Measurements from ENCODE around the gene TRMO.

TRMO gene

DNA sequence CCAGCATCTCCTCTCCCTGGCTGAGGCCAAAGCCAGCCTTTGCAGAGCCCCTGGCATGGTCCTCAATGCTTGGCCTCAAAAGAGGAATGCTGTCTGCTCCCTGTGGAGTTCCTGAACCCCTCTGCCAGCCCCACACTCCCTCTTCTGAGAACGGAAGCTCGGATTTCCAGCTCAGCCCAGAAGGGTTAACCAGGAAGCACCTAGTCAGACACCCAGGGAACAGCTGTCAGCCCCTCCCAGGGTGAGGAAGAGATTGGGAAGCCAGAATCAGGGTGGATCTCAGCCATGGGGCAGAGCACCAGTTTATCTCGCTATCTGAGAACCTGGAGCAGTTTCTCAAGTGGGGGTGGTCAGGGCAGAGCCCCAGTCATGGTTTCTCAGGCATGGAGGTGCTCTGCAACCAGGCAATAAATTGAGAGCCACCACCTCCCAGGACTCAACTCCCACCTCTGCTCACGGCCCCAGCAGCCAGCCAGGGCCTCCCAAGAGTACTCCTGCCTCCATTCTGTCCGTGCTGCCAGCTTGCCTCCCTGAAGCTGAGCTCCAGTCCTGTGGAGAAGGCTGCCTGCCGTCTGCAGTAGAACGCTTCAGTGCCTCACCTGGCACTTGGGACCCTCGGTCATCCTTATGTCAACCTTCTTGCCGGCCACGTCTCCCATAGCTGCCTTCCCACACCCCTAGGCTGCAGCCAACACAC, 61.7 kb downstream of the TRMO start:
- FAIRE-seq (no peak), DNase-seq (ENCODE audit: low spot score) (no peak)

DNA sequence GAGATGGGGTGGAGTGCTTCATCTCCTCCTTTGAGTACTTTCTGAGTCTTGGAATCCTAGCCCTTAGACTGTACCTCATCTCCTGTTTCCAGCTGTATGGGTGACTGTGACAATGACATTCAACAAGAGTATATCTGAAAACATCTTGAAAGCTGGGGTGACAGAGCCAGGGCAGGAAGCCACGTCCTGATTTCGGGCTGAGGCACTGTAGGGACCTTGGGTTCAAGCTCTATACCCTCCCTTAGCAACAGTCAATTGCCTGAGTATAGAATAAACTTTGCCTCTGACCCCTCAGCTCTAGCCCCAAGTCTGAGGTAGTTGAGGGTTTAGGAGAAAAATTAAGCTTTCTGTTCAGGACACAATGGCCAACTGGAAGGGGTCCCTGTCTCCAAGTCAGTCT, 63.0 kb downstream of the TRMO start:
- FAIRE-seq (no peak), DNase-seq (ENCODE audit: low spot score) (no peak)

DNA sequence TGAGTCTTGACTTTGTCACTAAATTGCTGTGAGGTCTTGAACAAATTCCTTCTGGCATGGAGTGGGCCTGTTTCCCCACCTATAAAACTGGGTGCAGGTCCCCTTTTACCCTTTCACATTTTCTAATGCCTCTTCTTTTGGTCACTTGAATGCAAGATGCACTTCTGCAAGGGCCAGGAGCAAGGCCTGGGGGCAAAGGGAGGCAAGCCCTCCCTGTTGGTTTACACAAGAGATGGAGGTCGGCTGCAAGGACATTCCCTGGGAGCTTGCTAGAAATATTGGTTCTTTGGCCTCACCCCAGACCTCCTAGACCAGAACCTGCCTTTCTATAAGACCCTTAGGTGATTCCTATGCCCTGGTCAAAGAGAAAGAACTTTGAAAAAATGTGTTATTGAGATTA, 63.5 kb downstream of the TRMO start:
- no peak for DNase-seq (ENCODE audit: low spot score)
- no peak for FAIRE-seq

DNA sequence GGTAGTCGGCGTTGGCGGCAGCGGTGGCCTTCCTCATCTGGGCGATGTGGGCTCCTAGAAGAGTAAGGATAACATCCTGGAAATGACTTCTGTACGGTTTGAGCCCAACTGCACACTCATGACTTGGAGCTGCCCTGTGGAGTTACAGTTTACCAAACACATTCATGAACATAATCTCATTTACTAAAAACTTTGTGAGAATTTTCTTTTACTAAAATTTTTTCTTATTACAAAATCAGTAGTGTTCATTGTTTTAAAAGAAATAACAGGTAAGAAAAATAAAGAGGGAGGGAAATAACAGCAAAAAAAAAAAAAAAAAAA, 63.9 kb downstream of the TRMO start:
- FAIRE-seq (no peak), DNase-seq (ENCODE audit: low spot score) (no peak)

DNA sequence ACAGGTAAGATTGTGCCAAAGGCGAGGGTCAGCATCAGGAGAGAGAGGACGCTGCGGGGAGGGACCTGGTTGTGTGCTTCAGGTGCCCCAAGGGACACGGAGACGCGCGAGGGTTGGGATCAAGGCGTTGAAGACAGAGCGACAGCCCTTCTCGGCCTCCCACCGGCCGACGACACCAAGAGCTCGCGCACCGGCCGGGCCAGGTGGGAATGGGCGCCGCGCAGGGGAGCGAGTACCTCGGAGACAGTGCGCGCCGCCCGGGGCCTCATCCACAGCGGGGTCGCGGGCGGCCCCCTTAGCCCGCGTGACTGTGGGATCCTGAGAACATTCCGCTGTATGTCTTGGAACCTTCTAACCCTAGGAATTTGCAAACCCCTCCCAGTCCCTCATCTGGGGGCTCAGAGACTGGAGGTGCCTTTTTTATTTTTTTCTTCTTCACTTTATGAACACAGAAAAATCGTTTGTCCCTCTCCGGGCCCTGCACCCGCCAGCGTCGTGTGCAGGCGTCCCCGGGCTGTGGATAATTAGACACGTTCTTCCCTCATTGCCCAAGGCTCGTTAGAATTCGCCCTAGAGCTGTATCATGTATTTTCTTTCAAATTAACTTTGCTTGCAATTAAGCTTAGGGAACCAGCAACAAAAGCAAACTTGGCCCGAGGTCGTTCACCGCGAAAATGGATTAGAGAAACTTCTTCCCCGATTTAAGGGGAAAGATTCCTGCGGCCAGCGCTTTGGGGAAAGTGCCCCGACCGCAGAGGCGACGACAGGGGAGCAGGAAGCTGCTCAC, 64.5 kb downstream of the TRMO start:
- DNase-seq (ENCODE audit: low spot score) = no peak
- no peak for FAIRE-seq

DNA sequence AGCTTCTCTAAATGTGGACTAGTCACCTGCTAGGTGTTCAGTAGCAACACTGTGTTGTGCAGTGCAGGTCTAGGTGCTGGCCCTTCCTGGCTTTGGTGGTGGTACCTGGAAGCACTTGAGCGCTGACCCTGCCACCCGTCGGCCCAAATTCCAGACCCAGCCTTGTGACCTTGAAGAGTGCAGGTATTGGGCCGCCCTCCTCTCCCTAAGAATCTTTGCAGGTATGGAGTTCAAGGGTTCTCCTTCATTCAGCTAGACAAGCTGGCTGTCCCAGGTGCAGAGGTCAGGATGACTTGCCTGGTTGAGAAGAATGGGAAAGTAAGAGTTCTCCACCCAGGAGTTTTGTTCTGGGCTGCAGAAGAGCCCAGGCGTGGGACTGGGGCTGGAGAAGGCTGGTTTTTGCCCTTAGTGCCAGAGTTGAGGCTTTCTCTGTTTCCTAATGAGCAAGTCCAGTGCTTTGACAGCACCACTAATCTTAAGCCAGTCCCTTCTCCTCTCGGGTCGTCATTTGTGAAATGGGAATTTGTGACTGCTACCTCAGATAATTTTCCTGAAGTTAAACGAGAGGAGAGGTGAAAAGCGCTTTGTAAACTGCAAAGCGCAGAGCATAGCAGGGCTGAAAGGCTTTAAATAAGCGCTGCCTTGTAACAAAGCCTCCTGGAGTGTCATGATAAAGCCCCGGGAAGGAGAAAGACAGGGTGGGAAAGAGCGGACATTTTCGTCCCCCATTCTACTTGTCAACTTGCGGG, 65.3 kb downstream of the TRMO start:
- DNase-seq (ENCODE audit: low spot score) (no peak), FAIRE-seq (no peak)

DNA sequence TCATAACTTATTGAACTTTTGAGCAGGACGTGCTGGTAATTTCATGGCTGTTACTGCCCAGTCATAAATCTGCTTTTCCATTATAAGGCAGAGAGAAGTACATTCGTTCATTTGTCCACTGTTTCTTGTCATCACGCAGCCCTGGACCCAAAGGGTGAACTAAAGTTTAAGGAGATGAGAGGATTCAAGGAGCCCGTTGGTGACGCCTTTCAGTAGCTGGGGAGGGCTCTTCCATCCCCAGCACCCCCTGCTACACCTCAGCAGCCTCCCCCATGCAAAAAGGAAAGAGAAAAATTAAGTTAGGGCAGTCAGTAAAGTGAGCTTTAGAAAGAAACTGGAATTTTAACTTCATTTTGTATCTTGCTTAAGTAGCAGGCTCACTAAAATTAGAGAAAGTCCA, 66.4 kb downstream of the TRMO start:
- DNase-seq (ENCODE audit: low spot score) = no peak
- FAIRE-seq = no peak

DNA sequence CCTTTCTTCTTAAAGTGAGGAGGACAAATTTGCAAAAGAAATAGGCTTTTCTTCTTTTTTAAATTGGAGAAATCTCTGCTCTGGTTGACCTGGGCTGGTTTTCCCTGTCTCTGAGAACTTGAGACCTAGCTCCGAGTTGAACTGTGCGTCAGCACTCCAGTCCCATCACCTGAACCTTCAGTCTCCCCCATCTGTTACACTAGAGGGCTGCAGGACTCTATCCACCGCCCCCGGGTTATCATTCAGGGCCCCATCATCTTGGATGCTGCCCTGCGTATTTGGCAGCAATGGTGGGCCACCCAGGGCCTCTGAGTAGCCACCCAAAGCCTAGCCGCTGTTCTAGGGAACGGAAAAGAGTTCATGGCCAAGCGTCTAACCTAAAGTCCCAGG, 66.8 kb downstream of the TRMO start:
- no peak for FAIRE-seq
- DNase-seq (ENCODE audit: low spot score) = no peak

DNA sequence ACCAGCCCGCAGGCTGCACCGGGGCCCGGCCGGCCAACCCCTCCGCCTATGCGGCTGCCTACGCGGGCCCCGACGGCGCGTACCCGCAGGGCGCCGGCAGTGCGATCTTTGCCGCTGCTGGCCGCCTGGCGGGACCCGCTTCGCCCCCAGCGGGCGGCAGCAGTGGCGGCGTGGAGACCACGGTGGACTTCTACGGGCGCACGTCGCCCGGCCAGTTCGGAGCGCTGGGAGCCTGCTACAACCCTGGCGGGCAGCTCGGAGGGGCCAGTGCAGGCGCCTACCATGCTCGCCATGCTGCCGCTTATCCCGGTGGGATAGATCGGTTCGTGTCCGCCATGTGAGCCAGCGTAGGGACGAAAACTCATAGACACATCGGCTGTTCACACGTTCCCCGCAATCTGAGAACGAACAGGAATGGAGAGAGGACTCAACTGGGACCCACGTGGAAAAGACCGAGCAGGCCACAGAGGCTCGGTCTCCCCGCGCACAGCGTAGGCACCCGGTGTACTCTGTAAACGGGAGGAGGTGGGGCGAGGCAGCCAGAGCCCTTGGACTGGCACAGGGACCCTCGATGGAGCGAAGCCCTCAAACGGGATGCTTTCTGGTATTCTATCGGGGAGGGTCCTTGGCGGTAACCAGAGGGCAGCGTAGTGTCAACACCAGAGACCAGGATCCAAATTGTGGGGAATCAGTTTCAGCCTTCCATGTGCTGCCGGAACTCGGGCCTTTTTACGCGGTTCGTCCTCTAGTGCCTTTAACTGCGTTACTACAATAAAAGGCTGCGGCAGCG, 67.4 kb downstream of the TRMO start:
- DNase-seq (ENCODE audit: low spot score) (no peak), FAIRE-seq (no peak)

Data from urothelium cell line (cell line).